Astrocyte (in vitro differentiated cells and primary cell): ENCODE results near the gene SIAH2.

ENCODE experiments used
- CTCF ChIP-seq: IDR thresholded peaks from 2 replicates; pipeline ENCODE4 v1.5.1; 2011; ENCODE audit warnings: low read depth, mild to moderate bottlenecking, inconsistent platforms, low read length, moderate library complexity; ENCODE audit not compliant: insufficient read depth
- EZH2 ChIP-seq: IDR thresholded peaks from 2 replicates; pipeline ENCODE4 v1.6.1; 2012; ENCODE audit warnings: mild to moderate bottlenecking, low read length, inconsistent platforms; ENCODE audit not compliant: insufficient read depth

- TF ChIP-seq CTCF (no peak), EZH2 (no peak)
Measured at GRCh38 chr3:150722267-150722666, 40.7 kb downstream of the SIAH2 start.
